Chondrocyte (in vitro differentiated cells): ENCODE measurements around the gene OSGIN1. TPM values are rescaled to one million over a fixed set of nuclear protein-coding genes. Genes with fewer than 3 reads are reported as not detected.

Experiments used
- DNase-seq: peaks from one replicate; pipeline ENCODE4 v3.0.0; 2021; ENCODE audit warnings: mixed read lengths, low spot score
- H3K27ac Mint-ChIP-seq: one replicate; pipeline ENCODE4 v1.8.0; 2021; ENCODE audit warnings: mild to moderate bottlenecking, moderate library complexity, mixed read lengths; ENCODE audit not compliant: unreplicated experiment
- H3K27me3 Mint-ChIP-seq: 2 replicates; pipeline ENCODE4 v1.8.0; 2021; ENCODE audit warnings: low read depth, mixed read lengths
- H3K36me3 Mint-ChIP-seq: 2 replicates; pipeline ENCODE4 v1.8.0; 2021; ENCODE audit warnings: low read depth, mixed read lengths
- H3K4me1 Mint-ChIP-seq: 2 replicates; pipeline ENCODE4 v1.8.0; 2021; ENCODE audit warnings: low read depth, mild to moderate bottlenecking, mixed read lengths
- H3K4me3 Mint-ChIP-seq: one replicate; pipeline ENCODE4 v1.8.0; 2021; ENCODE audit warnings: mild to moderate bottlenecking, moderate library complexity, mixed read lengths; ENCODE audit not compliant: unreplicated experiment
- H3K9me3 Mint-ChIP-seq: 2 replicates; pipeline ENCODE4 v1.8.0; 2021; ENCODE audit warnings: low read depth, mixed read lengths
- CTCF ChIP-seq: fragments of 200-600 bp; sonication (generic); IDR thresholded peaks from 2 replicates; pipeline ENCODE4 v1.5.0; 2021; ENCODE audit warnings: antibody characterized with exemption, mild to moderate bottlenecking, moderate library complexity
- total RNA-seq: library from RNA; stranded (reverse); gene quantifications from 3 replicates; pipeline ENCODE4 v1.2.1, GENCODE V29; 2021

Gene OSGIN1
- total RNA-seq, 1 donor from 2014 or later: 2.5 TPM

- Mint-ChIP-seq H3K4me1 (no peaks in the 10 kb centered on the region), H3K27ac (no peak overlapping the region), H3K4me3 (no peak overlapping the region), H3K9me3 (peaks cover 9% of the 10 kb centered on the region), H3K27me3 (peaks cover 6% of the 10 kb centered on the region), H3K36me3 (peaks cover 2% of the 10 kb centered on the region)
- TF ChIP-seq CTCF: no peak
- no peak for DNase-seq
These were observed 60.9 kb downstream of the OSGIN1 start for GRCh38 chr16:84013787-84014569.

- Mint-ChIP-seq H3K4me1 (no peaks in the 10 kb centered on the region), H3K27me3 (peaks cover 8% of the 10 kb centered on the region), H3K36me3 (peaks cover 4% of the 10 kb centered on the region), H3K4me3 (no peak overlapping the region), H3K27ac (no peak overlapping the region), H3K9me3 (peaks cover 11% of the 10 kb centered on the region)
- no peak for DNase-seq
- TF ChIP-seq CTCF: no peak
These were observed 61.7 kb downstream of the OSGIN1 start for GRCh38 chr16:84014570-84015327.

GRCh38 chr16:84015399-84015798, 62.4 kb downstream of the OSGIN1 start:
- H3K4me3 Mint-ChIP-seq: no peak overlapping the region

More at GRCh38 chr16:84015399-84015798, 62.4 kb downstream of the OSGIN1 start:
- Mint-ChIP-seq H3K27ac (no peak overlapping the region), H3K4me1 (no peaks in the 10 kb centered on the region), H3K36me3 (peaks cover 4% of the 10 kb centered on the region), H3K9me3 (peaks cover 11% of the 10 kb centered on the region), H3K27me3 (peaks cover 8% of the 10 kb centered on the region)
- TF ChIP-seq CTCF: no peak
- DNase-seq: no peak

Other genes with a start within 250 kb of the OSGIN1 start
- 88.4 to 106 TPM (median 88.8 TPM) in 3 replicates for gene HSBP1, start 145.3 kb upstream of the OSGIN1 start, total RNA-seq
- gene MLYCD, start 54.1 kb upstream of the OSGIN1 start, total RNA-seq: 2.9 to 4.4 TPM (median 3.1 TPM) in 3 replicates
- gene NECAB2, start 15.0 kb downstream of the OSGIN1 start, total RNA-seq: 0.40 to 0.72 TPM (median 0.58 TPM) in 3 replicates
- gene SLC38A8, start 89.6 kb downstream of the OSGIN1 start, total RNA-seq: not detected in 3 replicates
- gene MBTPS1, start 163.7 kb downstream of the OSGIN1 start, total RNA-seq: 83.7 to 105 TPM (median 88.7 TPM) in 3 replicates
- 15.2 to 25.5 TPM (median 20.8 TPM) in 3 replicates for gene HSDL1, start 191.9 kb downstream of the OSGIN1 start, total RNA-seq
- not detected in 3 replicates for gene DNAAF1, start 192.1 kb downstream of the OSGIN1 start, total RNA-seq
- gene TAF1C, start 233.8 kb downstream of the OSGIN1 start, total RNA-seq: 22.2 to 33.9 TPM (median 26.9 TPM) in 3 replicates
- not detected in 3 replicates for gene ADAD2, start 237.9 kb downstream of the OSGIN1 start, total RNA-seq